Fibroblast of the aortic adventitia (primary cell): ENCODE measurements around the gene ITGA8. TPM values are rescaled to one million over a fixed set of nuclear protein-coding genes. Genes with fewer than 3 reads are reported as not detected.

ENCODE experiments used
- DNase-seq: peaks from one replicate; pipeline ENCODE4 v3.0.0-alpha.2; 2010; ENCODE audit warnings: low read depth
- H3K4me3 ChIP-seq: 2 replicates; pipeline ENCODE4 v1.5.1; 2011; ENCODE audit warnings: low read depth, mild to moderate bottlenecking, control low read depth, low read length, moderate library complexity
- CTCF ChIP-seq: IDR thresholded peaks from 2 replicates; pipeline ENCODE4 v1.5.1; 2011; ENCODE audit warnings: mild to moderate bottlenecking, low read length, control low read depth, inconsistent platforms; ENCODE audit not compliant: insufficient read depth
- total RNA-seq: library from RNA; depleted of rRNA; stranded (reverse); fragments of >200 nt; gene quantifications from 2 replicates; pipeline ENCODE4 v1.2.3, GENCODE V29; 2012; ENCODE audit warnings: low replicate concordance

Gene ITGA8
- total RNA-seq, 1 donor, result 38.5 TPM

- H3K4me3 ChIP-seq, result no peak overlapping the region
- no peak for TF ChIP-seq CTCF
- DNase-seq, result no peak
Observed at GRCh38 chr10:15550950-15551349, 168.8 kb downstream of the ITGA8 start.

GRCh38 chr10:15548331-15548730 is 171.4 kb downstream of the ITGA8 start:
- TF ChIP-seq CTCF, result no peak
- no peak for DNase-seq
- H3K4me3 ChIP-seq, result no peak overlapping the region

GRCh38 chr10:15546606-15547005 is 173.1 kb downstream of the ITGA8 start:
- no peak for TF ChIP-seq CTCF
- DNase-seq, result no peak
- H3K4me3 ChIP-seq, result no peak overlapping the region

GRCh38 chr10:15545884-15546283 is 173.8 kb downstream of the ITGA8 start:
- no peak overlapping the region for H3K4me3 ChIP-seq
- no peak for TF ChIP-seq CTCF
- DNase-seq, result no peak

GRCh38 chr10:15545266-15545665 is 174.5 kb downstream of the ITGA8 start:
- no peak for DNase-seq
- H3K4me3 ChIP-seq, result no peak overlapping the region
- no peak for TF ChIP-seq CTCF

GRCh38 chr10:15543994-15544393 is 175.7 kb downstream of the ITGA8 start:
- no peak for TF ChIP-seq CTCF
- no peak overlapping the region for H3K4me3 ChIP-seq
- no peak for DNase-seq

- no peak for TF ChIP-seq CTCF
- no peak for DNase-seq
- H3K4me3 ChIP-seq, result no peak overlapping the region
Observed at GRCh38 chr10:15542817-15543216, 176.9 kb downstream of the ITGA8 start.
